HCT116 (cell line): ENCODE data around the gene SQSTM1. TPM values are rescaled to one million over a fixed set of nuclear protein-coding genes. Genes with fewer than 3 reads are reported as not detected.

Experiments
- ATAC-seq: fragments of 200-7000 bp; cut with Tn5 transposase; 2 replicates; pipeline ENCODE4 v1.9.1; 2020; ENCODE audit warnings: mild to moderate bottlenecking, moderate library complexity
- BruUV-seq: library from RNA; stranded (reverse); fragments of 400-500 nt; replicated peaks from 2 replicates; lab custom pipeline; 2021; lab: Mats Ljungman, UMichigan
- CTCF ChIA-PET: fragments of 300-600 bp; sonication (Branson Sonifier 250); formaldehyde crosslinking; loops from one replicate; lab custom pipeline; 2021; ENCODE audit warnings: antibody characterized with exemption; lab: Charles Lee
- POLR2A ChIA-PET: fragments of 300-600, 350-600 bp; sonication (Branson Sonifier 250); formaldehyde crosslinking; loops from one replicate; lab custom pipeline; 2021; ENCODE audit warnings: antibody characterized with exemption; lab: Charles Lee
- RAD21 ChIA-PET, 2 experiments: fragments of 300-600 bp; sonication (Branson Sonifier 250); formaldehyde crosslinking; loops; one replicate each; lab custom pipeline; 2023; ENCODE audit warnings: low total read pairs in 2 of 2; ENCODE audit not compliant: uncharacterized antibody in 2 of 2, unreplicated experiment in 2 of 2, low non-redundant PET in 1 of 2; lab: Charles Lee
- DNase-seq: peaks from one replicate; pipeline ENCODE4 v3.0.0-alpha.2; 2010; ENCODE audit warnings: low read depth, low spot score
- H2AFZ ChIP-seq: fragments of 200-600 bp; shearing (Covaris generic), sonication (generic); 2 replicates; pipeline ENCODE4 v1.6.1; 2017; ENCODE audit warnings: low read depth, mixed run types, mixed read lengths, antibody characterized with exemption, low read length; ENCODE audit not compliant: poor library complexity, severe bottlenecking
- H3K27ac ChIP-seq: 2 replicates; pipeline ENCODE4 v1.5.1; 2012; ENCODE audit warnings: low read depth, low read length
- H3K27me3 ChIP-seq: fragments of 200-600 bp; sonication (generic); 2 replicates; pipeline ENCODE4 v1.6.1; 2016; ENCODE audit warnings: mixed run types, low read length, mixed read lengths; ENCODE audit not compliant: insufficient read depth
- H3K36me3 ChIP-seq, 2 experiments: fragments of 200-500 bp in 1 of 2; fragments of 200-600 bp in 1 of 2; sonication (Bioruptor generic) in 1 of 2; sonication (generic) in 1 of 2; 2 replicates each; pipeline versions ENCODE4 v1.5.1 to v1.6.1; 2014 to 2016; ENCODE audit warnings: low read length in 2 of 2, inconsistent platforms in 1 of 2, mixed read lengths in 1 of 2, mixed run types in 1 of 2; ENCODE audit not compliant: insufficient read depth in 2 of 2, control insufficient read depth in 1 of 2
- H3K4me1 ChIP-seq, 2 experiments: fragments of 200-600 bp in 1 of 2; sonication (generic) in 1 of 2; 2 replicates each; pipeline versions ENCODE4 v1.5.1 to v1.6.1; 2012 to 2017; ENCODE audit warnings: low read length in 2 of 2, inconsistent platforms in 1 of 2, mild to moderate bottlenecking in 1 of 2, mixed read lengths in 1 of 2, mixed run types in 1 of 2, moderate library complexity in 1 of 2; ENCODE audit not compliant: insufficient read depth in 2 of 2, control insufficient read depth in 1 of 2
- H3K4me2 ChIP-seq: fragments of 200-600 bp; sonication (generic); 2 replicates; pipeline ENCODE4 v1.6.1; 2017; ENCODE audit warnings: mixed run types, low read length, mixed read lengths
- H3K4me3 ChIP-seq, 2 experiments: fragments of 200-600 bp in 1 of 2; sonication (generic) in 1 of 2; replicated peaks in 1 of 2; 2 replicates each; pipeline ENCODE4 v1.5.1; 2011 to 2016; ENCODE audit warnings: low read length in 2 of 2, control low read depth in 1 of 2, low read depth in 1 of 2, mild to moderate bottlenecking in 1 of 2, mixed read lengths in 1 of 2, mixed run types in 1 of 2
- H3K79me2 ChIP-seq: fragments of 200-600 bp; sonication (generic); 2 replicates; pipeline ENCODE4 v1.6.1; 2017; ENCODE audit warnings: mild to moderate bottlenecking, mixed run types, low read length, moderate library complexity, mixed read lengths; ENCODE audit not compliant: insufficient read depth
- H3K9ac ChIP-seq: fragments of 200-600 bp; sonication (generic); 2 replicates; pipeline ENCODE4 v1.6.1; 2016; ENCODE audit warnings: low read length, mixed read lengths
- H3K9me2 ChIP-seq: fragments of 200-600 bp; sonication (generic), shearing (Covaris generic); 2 replicates; pipeline ENCODE4 v1.6.1; 2017; ENCODE audit warnings: mixed run types, mild to moderate bottlenecking, moderate library complexity; ENCODE audit not compliant: insufficient read depth
- H3K9me3 ChIP-seq, 2 experiments: fragments of 200-500 bp in 1 of 2; fragments of 200-600 bp in 1 of 2; sonication (Bioruptor generic) in 1 of 2; sonication (generic) in 1 of 2; 2 replicates each; pipeline ENCODE4 v1.6.1; 2014 to 2017; ENCODE audit warnings: low read length in 2 of 2, mixed read lengths in 2 of 2, inconsistent platforms in 1 of 2, low read depth in 1 of 2, mild to moderate bottlenecking in 1 of 2, mixed run types in 1 of 2, moderate library complexity in 1 of 2; ENCODE audit not compliant: control insufficient read depth in 1 of 2, insufficient read depth in 1 of 2
- H4K20me1 ChIP-seq: fragments of 200-600 bp; sonication (generic), shearing (Covaris generic); 2 replicates; pipeline ENCODE4 v1.6.1; 2017; ENCODE audit warnings: mixed run types, mild to moderate bottlenecking, moderate library complexity; ENCODE audit not compliant: insufficient read depth
- ATF3 ChIP-seq: IDR thresholded peaks from 2 replicates; pipeline ENCODE4 v1.6.1; 2012
- ELF1 ChIP-seq: IDR thresholded peaks from 2 replicates; pipeline ENCODE4 v1.6.1; 2012; ENCODE audit warnings: low read depth, borderline replicate concordance
- EZH2phosphoT487 ChIP-seq: fragments of 200-600 bp; IDR thresholded peaks from 2 replicates; pipeline ENCODE4 v1.6.1; 2018; ENCODE audit warnings: antibody characterized with exemption, borderline replicate concordance
- FOSL1 ChIP-seq: IDR thresholded peaks from 2 replicates; pipeline ENCODE4 v1.6.1; 2012; ENCODE audit warnings: low read depth
- POLR2A ChIP-seq: IDR thresholded peaks from 2 replicates; pipeline ENCODE4 v1.7.0; 2011; ENCODE audit warnings: borderline replicate concordance; ENCODE audit not compliant: insufficient read depth, insufficient read length; ENCODE audit errors: extremely low read depth
- RAD21 ChIP-seq: IDR thresholded peaks from 2 replicates; pipeline ENCODE4 v1.6.1; 2012; ENCODE audit warnings: low read depth, mild to moderate bottlenecking
- SP1 ChIP-seq: IDR thresholded peaks from 2 replicates; pipeline ENCODE4 v1.6.1; 2012; ENCODE audit warnings: low read depth
- ZBTB33 ChIP-seq: IDR thresholded peaks from 2 replicates; pipeline ENCODE4 v1.6.1; 2011; ENCODE audit warnings: mild to moderate bottlenecking, low read length, moderate library complexity; ENCODE audit not compliant: insufficient replicate concordance; ENCODE audit errors: extremely low read depth
- intact Hi-C: fragments of 100-400 bp; cut with micrococcal nuclease; formaldehyde crosslinking; loops from 2 replicates; pipeline ENCODE4 v1.10.0; 2022
- total RNA-seq: library from RNA; stranded (reverse); gene quantifications from one replicate; pipeline ENCODE4 v1.2.1, GENCODE V29; 2021; ENCODE audit not compliant: unreplicated experiment

SQSTM1 gene
- total RNA-seq, 1 experiment from 2014 or later = 299 TPM

DNA sequence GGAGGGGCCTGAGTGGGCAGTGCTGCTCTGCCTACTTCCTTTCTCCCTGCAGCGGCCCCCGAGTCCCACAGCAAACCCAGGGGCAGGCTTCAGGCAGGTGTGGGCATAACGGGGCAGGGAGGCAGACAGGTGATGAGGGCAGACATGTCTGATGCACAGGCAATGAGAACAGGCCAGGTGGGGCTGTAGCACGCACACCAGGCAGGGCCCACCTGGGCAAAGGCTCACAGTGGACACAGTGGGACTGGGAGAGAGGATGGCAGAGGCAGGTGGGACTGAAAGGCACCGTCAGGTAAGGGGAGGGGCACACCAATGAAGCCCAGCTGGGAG is 21.1 kb upstream of the SQSTM1 start (continued):
- TF ChIP-seq ZBTB33 (no peak), ELF1 (no peak)

DNA sequence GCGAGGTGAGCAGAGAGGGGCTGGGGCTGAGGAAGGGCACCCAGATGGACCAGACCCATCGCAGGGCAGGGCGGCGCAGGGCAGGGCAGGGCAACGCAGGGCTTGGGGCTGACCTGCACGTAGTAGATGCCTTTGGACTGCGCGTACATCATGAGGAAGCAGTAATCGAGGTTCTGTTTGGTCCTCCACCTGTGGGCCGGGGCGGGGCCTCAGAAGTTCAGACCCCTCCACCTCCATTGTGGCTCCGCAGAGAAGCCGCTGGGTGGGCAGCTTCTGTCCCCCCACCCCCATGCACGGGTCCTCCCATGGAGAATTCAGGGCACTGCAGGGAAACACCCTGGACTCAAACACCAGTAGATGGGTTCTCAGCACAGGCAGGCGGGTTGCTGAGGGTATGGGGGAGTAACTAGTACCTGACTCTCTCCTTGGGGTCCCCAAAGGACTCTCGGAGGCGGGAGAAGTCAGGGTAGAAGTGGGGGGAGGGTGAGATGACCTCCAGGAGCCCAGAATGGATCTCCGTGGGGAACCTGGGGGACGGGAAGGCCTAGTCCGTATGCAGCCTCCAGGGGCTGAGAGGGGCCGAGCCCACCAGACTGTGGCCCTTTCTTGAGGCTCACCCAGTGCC is 20.5 kb upstream of the SQSTM1 start:
- no peak overlapping the region for H2AFZ ChIP-seq
- ChIA-PET CTCF (no interaction called here), RAD21 (no interaction called here), POLR2A (no interaction called here)
- no TSS peak for BruUV-seq
- H4K20me1 ChIP-seq = no peaks in the 10 kb centered on the region
- H3K27ac ChIP-seq = no peak overlapping the region
- no peak for ATAC-seq
- peaks cover 33% of the 10 kb centered on the region for H3K79me2 ChIP-seq
- intact Hi-C loops = loop anchor here (5.0 kb wide), 2 partner anchors 107 to 292 kb away; partner anchors contain the start of gene TBC1D9B
- peaks cover 31 to 48% of the 10 kb centered on the region in 2 experiments for H3K4me1 ChIP-seq
- TF ChIP-seq EZH2phosphoT487 (no peak), ELF1 (no peak), POLR2A (no peak), SP1 (no peak), RAD21 (no peak), FOSL1 (no peak), ATF3 (no peak)
- peaks cover 5 to 20% of the 10 kb centered on the region in 2 experiments; a peak in 1 of 4 replicates for H3K36me3 ChIP-seq
- no peak overlapping the region for H3K4me3 ChIP-seq
- no peak overlapping the region for H3K9ac ChIP-seq
- H3K4me2 ChIP-seq = no peak overlapping the region
- H3K9me2 ChIP-seq = no peaks in the 10 kb centered on the region
- no peaks in the 10 kb centered on the region for H3K27me3 ChIP-seq
- DNase-seq = no peak
- no peaks in the 10 kb centered on the region for H3K9me3 ChIP-seq
